ENCODE measurements around the gene CRYBG1.

CRYBG1 gene

GRCh38 chr6:106613590-106613989, 253.1 kb downstream of the CRYBG1 start:
- no peak for DNase-seq

- no peak for DNase-seq
Measured at GRCh38 chr6:106614166-106614565, 253.6 kb downstream of the CRYBG1 start.

GRCh38 chr6:106614592-106615257, 254.2 kb downstream of the CRYBG1 start:
- DNase-seq, result no peak

- no peak for DNase-seq
Measured at GRCh38 chr6:106617302-106617701, 256.8 kb downstream of the CRYBG1 start.

- DNase-seq, result no peak
Measured at GRCh38 chr6:106617857-106618256, 257.3 kb downstream of the CRYBG1 start.

GRCh38 chr6:106618324-106618723, 257.8 kb downstream of the CRYBG1 start:
- no peak for DNase-seq

- DNase-seq, result no peak
Measured at GRCh38 chr6:106619223-106619622, 258.7 kb downstream of the CRYBG1 start.

GRCh38 chr6:106620931-106621672, 260.6 kb downstream of the CRYBG1 start:
- DNase-seq, result no peak

All from retina (tissue), 1 donor.